ENCODE data around the gene RBBP6.
A peak's percentile ranks its signal among the peaks of the same experiment; 100 is the strongest.

RBBP6 gene

GRCh38 chr16:24543949-24544348 is 4.6 kb downstream of the RBBP6 start:
- peaks cover 46% of the 10 kb centered on the region for H3K36me3 ChIP-seq
- no peak for DNase-seq
- H3K4me3 ChIP-seq (ENCODE audit: low read depth, low read length) = 0 out of 2 replicates have a peak overlapping the region, but pooled peaks have one; percentile 10

GRCh38 chr16:24544640-24545039 is 5.3 kb downstream of the RBBP6 start:
- no peak for TF ChIP-seq CTCF (IDR thresholded peaks at IDR 0.05; ENCODE audit: low read depth, low read length)
- no peak for DNase-seq
- H3K9me3 ChIP-seq = no peaks in the 10 kb centered on the region
- no peak overlapping the region for H3K4me3 ChIP-seq (ENCODE audit: low read depth, low read length)
- H3K36me3 ChIP-seq = peaks cover 51% of the 10 kb centered on the region
- H3K27me3 ChIP-seq = no peaks in the 10 kb centered on the region
- peaks cover 3% of the 10 kb centered on the region; the same call in 1 of the 2 replicates for H3K4me1 ChIP-seq

More at GRCh38 chr16:24543949-24544348, 4.6 kb downstream of the RBBP6 start:
- Histone ChIP-seq H3K27me3 (no peaks in the 10 kb centered on the region), H3K9me3 (no peaks in the 10 kb centered on the region), H3K4me1 (peaks cover 3% of the 10 kb centered on the region; the same call in 1 of the 2 replicates)
- no peak for TF ChIP-seq CTCF (IDR thresholded peaks at IDR 0.05; ENCODE audit: low read depth, low read length)

GRCh38 chr16:24550295-24550694 is 10.9 kb downstream of the RBBP6 start:
- TF ChIP-seq CTCF (IDR thresholded peaks at IDR 0.05; ENCODE audit: low read depth, low read length) = no peak
- no peaks in the 10 kb centered on the region for H3K4me1 ChIP-seq
- H3K27me3 ChIP-seq = no peaks in the 10 kb centered on the region
- H3K36me3 ChIP-seq = peaks cover 63% of the 10 kb centered on the region
- no peak overlapping the region for H3K4me3 ChIP-seq (ENCODE audit: low read depth, low read length)
- no peak for DNase-seq
- no peaks in the 10 kb centered on the region for H3K9me3 ChIP-seq

- no peaks in the 10 kb centered on the region for H3K27me3 ChIP-seq
- no peak for DNase-seq
- no peak overlapping the region for H3K4me3 ChIP-seq (ENCODE audit: low read depth, low read length)
- H3K36me3 ChIP-seq = peaks cover 73% of the 10 kb centered on the region
- TF ChIP-seq CTCF (IDR thresholded peaks at IDR 0.05; ENCODE audit: low read depth, low read length) = no peak
- no peaks in the 10 kb centered on the region for H3K4me1 ChIP-seq
- H3K9me3 ChIP-seq = no peaks in the 10 kb centered on the region
Measured at GRCh38 chr16:24552705-24553246, 13.4 kb downstream of the RBBP6 start.

GRCh38 chr16:24553983-24554382 is 14.6 kb downstream of the RBBP6 start:
- H3K4me3 ChIP-seq (ENCODE audit: low read depth, low read length) = no peak overlapping the region
- H3K36me3 ChIP-seq = peaks cover 74% of the 10 kb centered on the region
- no peak for TF ChIP-seq CTCF (IDR thresholded peaks at IDR 0.05; ENCODE audit: low read depth, low read length)
- no peaks in the 10 kb centered on the region for H3K27me3 ChIP-seq
- no peaks in the 10 kb centered on the region for H3K4me1 ChIP-seq
- DNase-seq = no peak
- H3K9me3 ChIP-seq = no peaks in the 10 kb centered on the region

GRCh38 chr16:24555346-24555872 is 16.0 kb downstream of the RBBP6 start:
- Histone ChIP-seq H3K36me3 (peaks cover 77% of the 10 kb centered on the region), H3K9me3 (no peaks in the 10 kb centered on the region), H3K4me1 (no peaks in the 10 kb centered on the region), H3K27me3 (no peaks in the 10 kb centered on the region), H3K4me3 (ENCODE audit: low read depth, low read length) (no peak overlapping the region)
- TF ChIP-seq CTCF (IDR thresholded peaks at IDR 0.05; ENCODE audit: low read depth, low read length) = no peak
- DNase-seq = no peak

Measured in BE2C (cell line).